Measurements from ENCODE around the gene C1orf146.
"Not testable (repeated sequence)": the region's sequence is repeated elsewhere in the genome, so short reads cannot be mapped to it uniquely, and the experiment has no call there.

C1orf146 gene, protein sequence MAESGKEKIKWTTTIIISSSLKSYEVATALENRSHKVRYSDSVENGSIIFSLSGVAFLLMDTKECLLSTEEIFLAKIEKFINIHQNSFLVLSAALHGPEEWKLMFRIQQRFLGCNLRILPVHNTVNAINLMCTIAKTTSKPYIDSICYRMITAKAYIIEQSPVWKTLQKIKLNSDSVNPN

DNA sequence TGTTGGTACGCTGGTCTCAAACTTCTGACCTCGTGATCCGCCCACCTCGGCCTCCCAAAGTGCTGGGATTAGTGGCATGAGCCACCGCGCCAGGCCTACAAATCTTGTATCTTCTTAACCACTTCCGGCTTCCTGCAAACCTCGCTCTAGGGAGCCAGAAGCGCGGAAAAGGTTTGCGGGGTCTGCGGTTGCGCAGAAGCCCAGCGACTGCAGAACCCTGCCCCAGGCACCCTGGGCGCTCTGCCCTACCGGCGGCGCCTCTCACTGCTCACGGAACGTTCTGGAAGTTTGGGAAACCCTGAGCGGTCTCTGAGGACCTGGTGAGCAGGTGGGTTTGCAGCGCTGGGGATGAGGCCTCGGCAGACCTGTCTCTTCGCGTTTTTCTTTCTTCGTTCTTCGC is at the start of gene C1orf146:
Gene C1orf146 (plus strand): TSS at position 195 of the 400 bp plus-strand sequence. CDS start 13,506 bp downstream, outside the sequence.
- in situ Hi-C loops (cut with MboI; ENCODE audit: low sequenced_read_pairs), result no loop called here

DNA sequence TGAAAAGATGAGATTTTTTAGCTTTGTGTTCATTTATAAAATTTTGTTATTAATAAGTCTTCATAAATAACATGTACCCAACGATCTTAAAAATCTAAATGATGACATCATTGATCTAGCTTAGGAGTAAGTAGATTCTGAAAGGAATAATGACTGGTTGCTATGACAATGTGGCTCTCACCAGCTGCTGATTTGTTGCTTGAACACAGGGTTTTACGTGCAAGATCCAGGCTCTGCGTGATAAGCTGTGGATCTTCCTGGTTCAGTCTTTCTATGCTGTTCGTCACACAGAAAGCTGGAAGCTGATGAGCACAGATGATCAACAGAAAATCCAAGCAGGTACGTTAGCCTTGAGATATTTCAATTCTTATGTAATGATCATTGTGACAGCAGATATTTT is 49.1 kb upstream of the C1orf146 start:
- in situ Hi-C loops (cut with MboI; ENCODE audit: low sequenced_read_pairs), result no loop called here

DNA sequence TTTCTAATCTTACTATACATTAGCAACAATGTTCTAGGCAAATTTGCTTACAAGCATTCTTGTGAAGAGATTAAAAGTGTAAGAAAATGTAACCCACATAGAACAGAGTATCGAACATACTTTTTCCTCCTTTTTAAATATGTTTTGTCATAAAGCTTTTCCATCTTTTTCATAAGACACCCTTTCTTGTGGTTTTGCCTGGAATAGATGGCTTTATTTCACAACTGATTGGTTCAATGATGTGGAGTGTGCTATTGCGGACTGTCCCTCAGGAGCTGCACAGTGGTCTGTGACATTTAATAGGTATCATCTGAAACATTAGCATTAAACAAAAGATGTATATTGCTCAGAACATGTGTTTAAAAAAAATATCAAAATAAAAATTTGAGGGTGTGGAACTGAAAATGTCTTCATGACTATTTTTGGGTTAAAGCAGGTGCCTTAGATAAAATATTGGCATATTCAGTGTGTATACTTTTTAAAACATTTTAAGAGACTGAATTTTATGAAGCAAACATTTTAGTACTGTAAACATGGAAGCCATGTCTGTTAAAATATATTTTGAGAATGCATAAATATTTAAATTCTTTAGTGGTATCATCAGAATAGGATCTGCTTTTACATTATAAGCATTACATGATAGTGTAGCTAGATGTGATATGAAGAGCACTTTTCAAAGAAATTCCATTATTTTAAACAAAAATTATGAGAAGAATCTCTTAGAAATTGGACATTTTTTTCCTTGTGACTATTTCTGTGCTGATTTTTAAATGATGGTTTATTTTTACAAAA is 48.3 kb upstream of the C1orf146 start:
- in situ Hi-C loops (cut with MboI; ENCODE audit: low sequenced_read_pairs), result no loop called here

DNA sequence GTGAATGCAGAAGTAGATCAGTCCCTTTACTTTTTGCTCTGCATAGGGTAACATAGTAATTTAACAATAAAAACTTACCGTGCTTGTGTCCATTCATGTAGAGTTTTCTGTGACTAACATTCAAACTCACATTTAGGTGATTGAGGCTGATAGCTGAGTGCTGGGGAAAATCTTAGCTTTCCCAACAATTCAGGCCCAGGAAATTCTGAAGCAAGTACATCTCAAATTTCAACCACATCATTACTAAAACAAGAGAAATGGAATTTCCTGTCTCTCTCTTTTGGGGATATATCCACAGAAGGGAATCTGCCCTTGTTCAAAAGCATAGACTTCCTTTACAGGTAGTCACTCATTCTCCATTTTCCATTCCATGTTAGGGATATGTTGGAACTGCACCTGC is 33.1 kb upstream of the C1orf146 start:
- in situ Hi-C loops (cut with MboI; ENCODE audit: low sequenced_read_pairs), result no loop called here

DNA sequence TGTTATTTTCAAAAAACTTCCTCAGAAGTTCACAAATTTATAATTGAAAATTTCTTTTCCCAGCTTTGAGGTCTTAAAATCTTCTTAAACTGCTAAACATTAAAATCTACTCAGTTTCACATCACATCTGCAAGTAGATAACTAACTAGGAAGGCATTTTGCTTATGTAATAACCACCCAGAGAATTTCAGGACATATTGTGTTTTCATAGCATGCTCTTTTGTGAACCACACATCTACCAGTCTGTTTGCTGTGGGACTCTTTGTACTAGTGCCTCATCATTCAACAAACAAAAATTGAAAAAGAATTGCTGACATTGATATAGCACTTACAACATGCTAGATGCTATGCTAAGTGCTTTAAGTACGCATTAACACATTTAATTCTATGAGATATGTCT is 31.6 kb upstream of the C1orf146 start:
- in situ Hi-C loops (cut with MboI; ENCODE audit: low sequenced_read_pairs), result no loop called here

DNA sequence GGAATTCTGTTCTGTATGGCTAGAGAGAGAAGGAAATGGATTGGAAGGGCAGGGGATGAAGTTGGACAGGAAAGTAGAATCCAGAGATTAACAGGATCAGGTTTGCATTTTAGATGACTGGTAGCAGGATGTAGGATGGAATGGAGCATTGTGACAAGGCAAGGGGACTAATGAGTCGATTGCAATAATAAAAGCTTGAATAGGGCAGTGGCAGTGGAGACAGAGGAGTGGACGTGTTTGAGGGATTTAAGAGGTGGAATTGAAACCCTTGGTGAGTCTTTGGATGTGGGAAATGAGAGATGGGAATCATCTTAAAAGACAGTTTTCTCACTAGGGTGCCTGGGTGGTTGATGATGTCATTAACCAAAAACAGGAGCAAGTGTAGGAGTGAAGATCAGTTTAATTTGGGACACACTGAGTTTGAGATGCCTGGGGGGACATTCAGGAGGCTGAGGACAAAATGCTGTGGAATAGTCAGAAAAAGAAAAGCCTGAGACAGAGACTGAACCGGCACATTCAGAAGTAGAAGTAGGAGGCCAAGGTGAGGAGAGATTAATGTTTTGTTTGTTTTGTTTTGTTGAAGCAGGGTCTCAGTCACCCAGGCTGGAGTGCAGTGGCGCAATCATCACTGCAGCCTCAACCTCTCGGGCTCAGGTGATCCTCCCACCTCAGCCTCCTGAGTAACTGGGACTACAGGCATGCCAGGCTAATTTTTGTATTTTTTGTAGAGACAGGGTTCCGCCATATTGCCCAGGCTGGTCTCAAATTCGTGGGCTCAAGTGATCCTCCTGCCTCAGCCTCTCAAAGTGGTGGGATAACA is 29.1 kb upstream of the C1orf146 start:
- in situ Hi-C loops (cut with MboI; ENCODE audit: low sequenced_read_pairs), result no loop called here

DNA sequence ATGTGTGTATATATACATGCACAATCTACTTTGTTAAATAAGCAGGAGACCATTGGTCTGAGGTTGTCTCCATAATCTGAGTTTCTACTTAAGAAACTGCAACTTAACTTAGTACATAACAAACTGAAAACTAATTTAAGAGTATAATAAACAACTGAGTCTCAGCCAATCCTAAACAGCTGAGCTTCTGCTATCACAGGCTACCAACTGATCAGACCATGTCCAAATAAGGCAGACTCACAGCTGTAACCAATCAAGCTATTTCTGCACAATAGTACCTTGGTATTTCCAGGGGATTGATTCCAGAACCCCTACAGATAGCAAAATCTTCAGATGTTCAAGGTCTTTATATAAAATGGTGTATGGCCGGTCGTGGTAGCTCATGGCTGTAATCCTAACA is 26.0 kb upstream of the C1orf146 start:
- in situ Hi-C loops (cut with MboI; ENCODE audit: low sequenced_read_pairs), result no loop called here

DNA sequence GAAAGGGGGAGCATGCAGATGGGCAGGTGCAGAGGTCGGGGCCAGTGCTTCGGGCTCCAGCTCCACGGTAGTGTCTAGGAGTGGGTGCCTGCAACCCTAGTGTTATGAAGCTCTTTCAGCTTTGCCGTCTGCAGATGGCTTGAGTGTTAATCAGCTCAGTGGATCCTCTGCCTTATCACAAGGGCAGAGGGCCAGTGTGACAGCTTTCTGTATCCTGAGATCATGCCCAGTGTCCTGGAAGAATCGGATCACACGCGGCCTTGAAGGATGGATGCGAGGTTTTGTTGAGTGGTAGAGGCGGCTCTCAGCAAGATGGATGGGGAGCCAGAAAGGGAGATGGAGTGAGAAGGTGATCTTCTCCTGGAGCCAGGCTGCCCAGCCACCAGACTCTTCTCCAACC is 25.5 kb upstream of the C1orf146 start:
- in situ Hi-C loops (cut with MboI; ENCODE audit: low sequenced_read_pairs), result no loop called here

DNA sequence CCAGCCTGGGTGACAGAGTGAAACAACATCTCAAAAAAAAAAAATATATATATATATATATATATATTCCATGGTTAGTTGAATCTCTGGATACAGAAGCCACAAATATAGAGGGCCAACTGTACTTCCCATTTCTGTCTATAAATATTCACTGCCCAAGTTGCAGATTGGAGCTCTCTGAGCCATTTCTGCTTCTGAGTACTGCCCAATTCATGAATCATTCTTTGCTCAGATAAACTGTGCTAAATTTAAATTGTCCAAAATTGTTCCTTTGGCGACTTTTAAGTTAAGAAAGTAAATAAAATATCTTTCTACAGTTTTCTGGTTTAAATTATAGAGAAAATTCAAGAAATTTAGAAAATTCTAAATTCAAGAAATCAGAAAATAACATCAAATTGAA is 23.2 kb upstream of the C1orf146 start:
- in situ Hi-C loops (cut with MboI; ENCODE audit: low sequenced_read_pairs), result no loop called here

DNA sequence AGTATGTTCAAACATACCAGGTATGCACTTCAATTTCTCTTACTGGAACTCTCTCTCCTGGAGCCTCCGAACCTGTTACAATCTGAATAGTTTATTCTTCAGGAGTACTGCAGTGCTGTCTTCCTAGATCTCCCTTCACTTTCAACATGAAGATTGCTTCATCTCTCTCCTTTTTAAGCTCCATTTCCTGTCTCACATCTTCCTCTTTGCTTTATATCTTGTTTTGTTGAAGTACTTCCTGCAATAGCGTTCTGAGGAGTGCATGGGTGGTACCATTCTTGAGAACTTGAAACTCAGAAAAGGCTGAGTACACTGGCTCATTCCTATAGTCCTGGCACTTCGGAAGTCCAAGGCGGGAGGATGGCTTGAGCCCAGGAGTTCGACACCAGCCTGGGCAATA is 15.7 kb upstream of the C1orf146 start:
- in situ Hi-C loops (cut with MboI; ENCODE audit: low sequenced_read_pairs), result no loop called here

DNA sequence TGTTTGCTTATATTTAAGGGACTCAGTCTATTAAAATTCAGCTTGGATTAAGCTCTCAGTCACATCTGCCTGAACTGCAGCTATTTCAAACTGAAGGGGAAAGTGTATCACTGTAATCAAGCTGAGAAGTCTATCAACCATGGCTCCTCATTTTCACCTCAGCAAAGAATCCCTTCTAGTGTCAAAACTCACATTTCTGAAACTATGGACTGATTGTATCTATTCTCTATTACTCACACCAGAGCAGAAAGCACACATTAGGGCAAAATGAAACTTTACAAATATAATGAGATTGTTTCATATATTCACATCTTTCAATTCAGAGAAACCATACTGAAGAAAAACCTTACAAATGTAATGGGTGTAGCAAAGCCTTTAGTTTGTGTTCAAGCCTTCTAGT is 14.6 kb upstream of the C1orf146 start:
- in situ Hi-C loops (cut with MboI; ENCODE audit: low sequenced_read_pairs), result no loop called here

DNA sequence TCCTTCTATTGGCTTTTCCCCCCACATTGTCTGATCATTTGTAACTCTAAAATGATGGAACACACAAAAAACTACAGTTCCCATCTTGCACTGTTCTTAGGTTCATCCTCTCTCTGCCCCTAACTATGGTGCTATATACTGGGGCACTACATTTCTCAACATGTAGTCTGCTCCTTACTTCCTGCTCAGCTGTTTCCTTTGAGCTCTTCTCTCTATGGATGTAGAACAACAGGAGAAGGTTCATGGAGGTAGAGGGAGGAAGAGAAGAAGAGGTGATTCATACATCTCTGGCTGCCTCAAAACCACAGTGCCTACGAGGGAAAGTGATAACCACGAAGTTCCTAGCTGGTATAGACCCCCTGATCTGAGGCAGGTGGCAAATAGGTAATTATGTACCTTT is 7.0 kb upstream of the C1orf146 start:
- in situ Hi-C loops (cut with MboI; ENCODE audit: low sequenced_read_pairs), result no loop called here

DNA sequence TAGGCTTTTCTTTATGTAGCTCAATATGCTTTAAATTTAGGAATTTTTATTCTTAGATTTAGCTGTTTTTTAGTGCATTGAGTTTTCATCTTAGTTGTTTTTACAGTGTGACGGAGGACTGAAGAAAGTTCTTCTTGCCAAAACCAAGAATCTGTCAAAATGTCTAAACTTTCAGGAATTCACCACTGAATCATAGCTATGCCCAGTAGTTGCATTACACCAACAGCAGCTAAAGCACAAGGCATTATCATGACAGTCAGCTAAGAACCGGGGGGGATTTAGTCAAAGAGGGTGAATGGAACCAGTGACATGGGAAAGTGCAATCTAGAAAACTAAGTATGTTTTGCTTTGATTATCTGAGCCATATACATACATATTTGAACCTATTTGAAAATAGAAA is 6.5 kb upstream of the C1orf146 start:
- in situ Hi-C loops (cut with MboI; ENCODE audit: low sequenced_read_pairs), result no loop called here

DNA sequence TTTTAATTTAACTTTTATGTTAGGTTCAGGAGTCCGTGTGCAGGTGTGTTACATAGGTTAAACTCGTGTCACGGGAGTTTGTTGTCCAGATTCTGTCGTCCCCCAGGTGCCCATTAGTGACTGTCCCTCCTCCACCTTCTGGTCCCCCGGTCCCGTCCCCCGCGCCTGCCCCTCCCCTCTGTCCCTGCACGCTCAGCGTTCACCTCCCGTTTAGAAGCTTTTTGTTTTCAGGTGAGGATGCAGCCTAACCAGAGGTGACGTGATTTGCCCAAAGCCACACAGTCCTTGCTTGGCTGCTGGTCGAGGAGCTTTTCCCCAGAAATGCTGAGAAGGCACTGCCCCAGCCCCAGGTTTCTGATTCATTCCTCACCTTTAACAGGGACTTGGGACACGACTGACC is 844 bp downstream of the C1orf146 start:
- in situ Hi-C loops (cut with MboI; ENCODE audit: low sequenced_read_pairs), result no loop called here

DNA sequence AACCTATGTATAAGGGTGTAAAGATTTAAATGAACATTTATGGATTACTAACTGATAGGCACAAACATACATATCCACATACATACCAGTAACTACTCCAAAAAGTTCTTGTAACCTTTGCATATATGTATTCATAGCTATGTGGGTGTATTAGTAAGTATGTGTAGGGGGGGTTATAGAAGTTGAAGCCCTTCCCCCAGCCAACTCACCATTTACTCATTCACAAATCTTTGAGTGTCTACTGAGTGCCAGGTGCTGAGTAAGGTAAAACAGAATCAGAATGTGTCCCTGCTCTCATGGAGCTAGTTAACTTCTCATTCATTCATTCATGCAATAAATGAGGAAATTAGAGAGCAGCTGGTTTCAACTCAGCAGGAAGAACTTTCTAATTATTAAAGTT is 1.3 kb downstream of the C1orf146 start:
- in situ Hi-C loops (cut with MboI; ENCODE audit: low sequenced_read_pairs), result no loop called here

DNA sequence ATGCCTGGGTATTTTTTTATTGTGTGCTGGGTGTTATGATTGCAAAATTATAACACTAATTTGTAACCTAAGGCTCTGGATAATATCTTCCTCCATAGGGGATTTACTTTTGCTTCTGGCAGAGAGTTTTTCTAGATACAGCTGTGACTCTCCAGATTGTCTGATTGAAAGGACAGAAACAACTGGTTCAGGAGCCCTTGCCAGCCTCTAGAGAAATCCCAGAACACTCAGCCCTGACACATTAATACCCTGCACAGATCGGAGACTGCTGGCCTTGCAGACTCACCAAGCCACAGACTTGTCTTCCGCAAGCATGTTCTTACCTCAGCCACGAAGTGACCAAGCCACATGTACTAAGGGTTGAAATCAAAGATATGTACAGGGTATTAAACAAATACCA is 10.7 kb downstream of the C1orf146 start:
- in situ Hi-C loops (cut with MboI; ENCODE audit: low sequenced_read_pairs), result no loop called here

DNA sequence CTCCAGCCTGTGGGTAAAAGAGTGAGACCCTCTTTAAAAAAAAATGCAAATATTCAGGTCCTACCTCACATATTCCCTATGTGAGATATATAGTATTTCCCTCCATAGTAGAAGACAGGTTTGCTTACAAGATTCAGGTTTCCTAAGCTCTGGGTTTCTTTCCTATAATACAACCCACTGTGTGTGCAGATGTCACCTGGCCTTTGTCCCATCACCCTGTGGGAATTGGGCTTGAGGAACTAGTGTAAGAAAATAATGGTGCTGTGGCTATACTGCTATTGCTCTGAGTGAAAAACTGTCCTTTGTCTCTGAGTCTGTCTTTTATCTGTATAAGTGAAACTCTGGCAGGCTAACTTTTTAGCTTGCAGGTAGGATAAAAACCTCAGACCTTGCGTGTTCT is 13.0 kb downstream of the C1orf146 start:
- in situ Hi-C loops (cut with MboI; ENCODE audit: low sequenced_read_pairs), result no loop called here

DNA sequence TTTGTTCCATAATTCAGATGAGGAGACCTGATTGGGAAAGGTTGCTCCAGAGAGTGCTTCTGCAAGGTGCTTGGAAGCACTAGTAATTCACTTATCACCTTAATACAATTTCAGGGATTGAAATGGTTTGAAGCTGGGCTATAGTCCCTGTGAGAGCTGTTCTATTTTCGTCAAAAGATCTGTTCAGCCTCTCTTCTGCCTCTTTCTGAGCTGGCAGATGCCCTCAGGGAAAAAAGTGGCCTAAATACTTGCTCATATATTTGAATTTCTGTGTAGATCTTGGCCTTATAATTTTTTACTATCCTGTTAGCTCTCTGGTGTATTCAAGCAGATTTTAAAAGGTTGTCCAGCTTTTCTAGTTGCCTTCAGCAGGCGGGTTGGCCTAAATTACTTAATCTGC is 22.3 kb downstream of the C1orf146 start:
- in situ Hi-C loops (cut with MboI; ENCODE audit: low sequenced_read_pairs), result no loop called here

DNA sequence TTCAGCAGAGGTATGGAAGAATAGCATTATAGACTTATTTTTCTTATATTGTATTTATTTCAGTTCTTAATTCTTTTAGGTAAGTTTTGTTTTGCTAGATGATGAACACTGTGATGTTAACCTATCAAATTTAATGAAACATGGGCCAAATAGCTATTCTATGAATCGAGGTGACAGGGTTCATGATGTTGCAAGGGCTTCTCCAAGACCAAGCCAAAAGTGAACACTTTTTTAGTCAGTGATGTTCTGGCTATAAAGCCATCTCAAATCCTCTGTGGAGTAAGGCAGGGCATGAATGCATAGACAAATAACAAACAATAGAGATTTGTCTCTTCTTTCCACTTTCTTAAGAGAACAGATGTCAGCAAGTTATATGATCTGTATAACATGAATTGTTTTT is 26.7 kb downstream of the C1orf146 start:
- in situ Hi-C loops (cut with MboI; ENCODE audit: low sequenced_read_pairs), result no loop called here

DNA sequence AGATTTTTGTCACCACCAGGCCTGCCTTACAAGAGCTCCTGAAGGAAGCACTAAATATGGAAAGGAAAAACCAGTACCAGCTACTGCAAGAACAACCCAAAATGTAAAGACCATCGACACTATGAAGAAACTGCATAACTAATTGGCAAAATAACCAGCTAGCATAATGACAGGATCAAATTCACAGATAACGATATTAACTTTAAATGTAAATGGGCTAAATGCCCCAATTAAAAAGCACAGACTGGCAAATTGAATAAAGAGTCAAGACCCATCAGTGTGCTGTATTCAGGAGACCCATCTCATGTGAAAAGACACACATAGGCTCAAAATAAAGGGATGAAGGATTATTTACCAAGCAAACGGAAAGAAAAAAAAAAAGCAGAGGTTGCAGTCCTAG is 37.0 kb downstream of the C1orf146 start:
- in situ Hi-C loops (cut with MboI; ENCODE audit: low sequenced_read_pairs), result not testable (repeated sequence)

DNA sequence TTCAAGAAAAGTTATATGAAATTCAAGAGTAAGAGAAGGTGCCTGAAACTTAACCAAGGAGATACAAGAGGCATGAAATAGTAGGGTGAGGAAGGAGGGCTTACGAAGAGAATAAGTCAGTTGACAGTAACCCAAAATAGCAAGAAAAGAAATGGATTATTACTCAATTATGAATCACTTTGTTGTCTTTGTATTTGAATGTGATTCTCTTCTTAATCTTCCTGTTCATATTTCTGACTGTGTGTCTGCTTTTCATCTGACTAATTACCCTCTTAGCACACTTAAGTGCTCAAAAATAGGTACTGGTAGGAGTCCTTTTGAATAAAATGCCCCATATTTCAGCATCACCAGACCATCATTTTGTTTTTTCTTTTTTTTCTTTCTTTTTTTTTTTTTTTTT is 41.6 kb downstream of the C1orf146 start:
- in situ Hi-C loops (cut with MboI; ENCODE audit: low sequenced_read_pairs), result no loop called here

DNA sequence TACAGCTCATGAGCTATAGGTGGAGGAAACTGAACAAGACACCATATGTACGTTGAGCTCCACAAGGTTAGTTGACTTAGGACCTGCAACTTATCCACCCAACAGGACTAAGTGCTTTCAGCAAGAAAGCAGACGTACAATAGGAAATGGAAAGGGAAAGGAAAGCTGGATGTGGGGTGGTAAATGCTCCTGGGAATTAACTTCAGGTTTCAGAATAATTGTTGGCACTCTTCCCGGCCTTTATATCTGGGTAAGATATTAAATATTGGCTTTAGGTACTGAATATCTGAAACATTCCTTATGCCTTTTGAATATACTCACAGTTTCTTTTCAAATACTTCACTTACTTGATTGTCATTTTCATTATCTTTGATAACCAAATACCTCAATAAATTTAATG is 44.8 kb downstream of the C1orf146 start:
- in situ Hi-C loops (cut with MboI; ENCODE audit: low sequenced_read_pairs), result no loop called here
